PC-9 (cell line): ENCODE results near the gene RER1. TPM values are rescaled to one million over a fixed set of nuclear protein-coding genes. Genes with fewer than 3 reads are reported as not detected.
"Not testable (repeated sequence)": the region's sequence is repeated elsewhere in the genome, so short reads cannot be mapped to it uniquely, and the experiment has no call there.

Source experiments
- BruUV-seq: library from RNA; stranded (reverse); fragments of 400-500 nt; replicated peaks from 2 replicates; lab custom pipeline; 2021; lab: Mats Ljungman, UMichigan
- CTCF ChIA-PET: fragments of 300-600 bp; sonication (Branson Sonifier 250); formaldehyde crosslinking; loops from one replicate; lab custom pipeline; 2022; ENCODE audit warnings: antibody characterized with exemption; lab: Charles Lee
- POLR2A ChIA-PET: fragments of 300-600 bp; sonication (Branson Sonifier 250); formaldehyde crosslinking; loops from one replicate; lab custom pipeline; 2022; ENCODE audit warnings: antibody characterized with exemption; ENCODE audit not compliant: unreplicated experiment; lab: Charles Lee
- DNase-seq, 2 experiments: peaks; one replicate each; pipeline versions ENCODE4 v3.0.0 to v3.0.0-alpha.2; 2015 to 2022; ENCODE audit warnings: mixed read lengths in 1 of 2
- H2AFZ ChIP-seq: fragments of 200-600 bp; sonication (generic); 2 replicates; pipeline ENCODE4 v1.8.1; 2017; ENCODE audit warnings: antibody characterized with exemption
- H3F3A ChIP-seq: fragments of 200-600 bp; sonication (generic); 2 replicates; pipeline ENCODE4 v1.8.1; 2017; ENCODE audit warnings: antibody characterized with exemption, mild to moderate bottlenecking, low read depth; ENCODE audit not compliant: insufficient read depth
- H3K27ac ChIP-seq: fragments of 200-600 bp; sonication (generic); 2 replicates; pipeline ENCODE4 v1.6.1; 2016; ENCODE audit warnings: mixed run types
- H3K27me3 ChIP-seq: fragments of 200-600 bp; sonication (generic); 2 replicates; pipeline ENCODE4 v1.6.1; 2016; ENCODE audit warnings: low read depth, mixed run types; ENCODE audit not compliant: insufficient read depth
- H3K36me3 ChIP-seq: fragments of 200-600 bp; sonication (generic); 2 replicates; pipeline ENCODE4 v1.6.1; 2016; ENCODE audit warnings: low read depth, mixed run types
- H3K4me1 ChIP-seq: fragments of 200-600 bp; sonication (generic); replicated peaks from 2 replicates; pipeline ENCODE4 v1.6.1; 2016; ENCODE audit warnings: mixed run types; ENCODE audit not compliant: insufficient read depth
- H3K4me2 ChIP-seq: fragments of 200-600 bp; sonication (generic); 2 replicates; pipeline ENCODE4 v1.6.1; 2017; ENCODE audit warnings: mixed run types
- H3K4me3 ChIP-seq: fragments of 200-600 bp; sonication (generic); 2 replicates; pipeline ENCODE4 v1.6.1; 2016; ENCODE audit warnings: mixed run types
- H3K79me2 ChIP-seq: fragments of 200-600 bp; sonication (generic); 2 replicates; pipeline ENCODE4 v1.6.1; 2017; ENCODE audit warnings: low read depth, mixed run types
- H3K9me2 ChIP-seq: fragments of 200-600 bp; sonication (generic); 2 replicates; pipeline ENCODE4 v1.8.1; 2017; ENCODE audit warnings: mild to moderate bottlenecking; ENCODE audit not compliant: insufficient read depth
- H3K9me3 ChIP-seq: fragments of 200-600 bp; sonication (generic); 2 replicates; pipeline ENCODE4 v1.8.1; 2016; ENCODE audit warnings: low read depth; ENCODE audit not compliant: insufficient read depth
- H4K20me1 ChIP-seq: fragments of 200-600 bp; sonication (generic); 2 replicates; pipeline ENCODE4 v1.8.1; 2017; ENCODE audit not compliant: insufficient read depth
- EZH2 ChIP-seq: fragments of 200-600 bp; sonication (generic); IDR thresholded peaks from 2 replicates; pipeline ENCODE4 v1.8.0; 2017; ENCODE audit warnings: antibody characterized with exemption, low read depth
- intact Hi-C: fragments of 100-400 bp; cut with micrococcal nuclease; formaldehyde crosslinking; loops from one replicate; pipeline ENCODE4 v1.10.0; 2022; ENCODE audit not compliant: unreplicated experiment
- total RNA-seq: library from RNA; stranded (reverse); gene quantifications from 2 replicates; pipeline ENCODE4 v1.2.3, GENCODE V29; 2021
- TF ChIP-seq, protein P1 (sequence below): fragments of 200-600 bp; sonication (generic); conservative IDR thresholded peaks from 2 replicates; pipeline ENCODE4 v1.6.1; 2017; ENCODE audit warnings: mixed run types, antibody characterized with exemption, mild to moderate bottlenecking, moderate library complexity

The RER1 gene
- total RNA-seq, 1 experiment from 2014 or later, result 131 TPM

DNA sequence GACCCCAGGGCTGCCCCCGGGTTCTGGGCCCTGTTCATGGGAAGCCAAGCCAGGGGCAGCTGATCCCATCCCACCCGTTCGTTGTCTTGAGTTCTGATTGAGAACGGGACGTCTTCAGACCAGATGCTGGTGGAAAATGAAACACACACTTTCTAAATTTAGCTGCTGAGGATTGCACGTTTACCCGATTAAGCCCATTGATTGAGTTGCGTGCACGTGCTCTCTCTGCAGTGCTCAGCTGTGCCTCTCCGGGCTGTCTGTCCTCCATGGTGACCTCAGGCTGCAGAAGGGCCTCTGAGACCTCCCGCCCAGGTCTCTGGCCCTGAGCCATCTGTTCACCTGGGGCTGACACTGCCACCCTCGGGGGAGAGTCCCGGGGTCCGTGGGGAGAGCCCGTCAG lies 47.7 kb downstream of the RER1 start:
- Histone ChIP-seq H3K36me3 (no peaks in the 10 kb centered on the region), H4K20me1 (peaks cover 6% of the 10 kb centered on the region; the same call in 1 of the 2 replicates), H3K4me3 (no peak overlapping the region), H3F3A (no peaks in the 10 kb centered on the region), H3K27ac (no peak overlapping the region), H3K9me3 (no peaks in the 10 kb centered on the region), H2AFZ (no peak overlapping the region), H3K4me2 (no peak overlapping the region), H3K79me2 (no peaks in the 10 kb centered on the region), H3K4me1 (no peaks in the 10 kb centered on the region), H3K9me2 (no peaks in the 10 kb centered on the region), H3K27me3 (peaks cover 64% of the 10 kb centered on the region)
- DNase-seq, result no peak
- intact Hi-C loops, result no loop called here
- ChIA-PET CTCF (no interaction called here), POLR2A (no interaction called here)
- BruUV-seq, result no TSS peak
- TF ChIP-seq, protein P1, sequence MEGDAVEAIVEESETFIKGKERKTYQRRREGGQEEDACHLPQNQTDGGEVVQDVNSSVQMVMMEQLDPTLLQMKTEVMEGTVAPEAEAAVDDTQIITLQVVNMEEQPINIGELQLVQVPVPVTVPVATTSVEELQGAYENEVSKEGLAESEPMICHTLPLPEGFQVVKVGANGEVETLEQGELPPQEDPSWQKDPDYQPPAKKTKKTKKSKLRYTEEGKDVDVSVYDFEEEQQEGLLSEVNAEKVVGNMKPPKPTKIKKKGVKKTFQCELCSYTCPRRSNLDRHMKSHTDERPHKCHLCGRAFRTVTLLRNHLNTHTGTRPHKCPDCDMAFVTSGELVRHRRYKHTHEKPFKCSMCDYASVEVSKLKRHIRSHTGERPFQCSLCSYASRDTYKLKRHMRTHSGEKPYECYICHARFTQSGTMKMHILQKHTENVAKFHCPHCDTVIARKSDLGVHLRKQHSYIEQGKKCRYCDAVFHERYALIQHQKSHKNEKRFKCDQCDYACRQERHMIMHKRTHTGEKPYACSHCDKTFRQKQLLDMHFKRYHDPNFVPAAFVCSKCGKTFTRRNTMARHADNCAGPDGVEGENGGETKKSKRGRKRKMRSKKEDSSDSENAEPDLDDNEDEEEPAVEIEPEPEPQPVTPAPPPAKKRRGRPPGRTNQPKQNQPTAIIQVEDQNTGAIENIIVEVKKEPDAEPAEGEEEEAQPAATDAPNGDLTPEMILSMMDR, result no peak
- TF ChIP-seq EZH2, result no peak

DNA sequence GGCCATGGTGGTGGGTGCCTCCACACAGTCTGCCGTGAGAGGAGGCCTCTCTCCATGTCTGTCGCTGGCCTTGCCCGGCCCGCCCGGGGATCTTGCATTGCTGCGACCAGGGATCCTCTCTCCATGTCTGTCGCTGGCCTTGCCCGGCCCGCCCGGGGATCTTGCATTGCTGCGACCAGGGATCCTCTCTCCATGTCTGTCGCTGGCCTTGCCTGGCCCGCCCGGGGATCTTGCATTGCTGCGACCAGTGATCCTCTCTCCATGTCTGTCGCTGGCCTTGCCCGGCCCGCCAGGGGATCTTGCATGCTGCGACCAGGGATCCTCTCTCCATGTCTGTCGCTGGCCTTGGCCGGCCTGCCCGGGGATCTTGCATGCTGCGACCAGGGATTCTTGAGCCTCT lies 48.7 kb downstream of the RER1 start:
- peaks cover 54% of the 10 kb centered on the region for H3K27me3 ChIP-seq
- H3K9me2 ChIP-seq, DNase-seq, H3K4me2 ChIP-seq, H2AFZ ChIP-seq, H4K20me1 ChIP-seq, H3K36me3 ChIP-seq, H3K27ac ChIP-seq, CTCF ChIA-PET, H3K4me1 ChIP-seq, BruUV-seq, intact Hi-C loops, H3F3A ChIP-seq, POLR2A ChIA-PET, H3K79me2 ChIP-seq, H3K9me3 ChIP-seq, H3K4me3 ChIP-seq: not testable (repeated sequence)

DNA sequence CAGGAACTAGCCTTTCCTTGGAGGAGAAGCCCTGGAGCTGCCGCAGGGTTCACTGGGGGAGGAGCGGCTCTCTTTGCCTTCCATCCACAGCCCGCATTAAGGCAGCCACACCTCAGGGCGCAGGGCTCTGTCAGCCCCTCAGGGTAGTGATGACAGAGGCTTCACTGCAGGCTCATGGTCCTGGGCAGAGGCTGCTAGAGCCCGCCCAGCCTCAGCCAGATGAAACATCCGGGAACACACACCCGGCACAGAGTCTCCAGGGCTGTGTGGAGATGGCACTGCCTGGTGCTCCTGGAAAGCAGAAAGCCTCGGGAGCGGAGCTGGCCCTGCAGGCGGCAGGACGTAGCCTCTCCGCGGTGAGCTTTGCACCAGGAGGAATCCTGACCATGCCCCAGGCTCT lies 50.1 kb downstream of the RER1 start:
- no TSS peak for BruUV-seq
- ChIA-PET CTCF (no interaction called here), POLR2A (no interaction called here)
- no peak overlapping the region; the same call in 1 of the 2 replicates for H3K4me2 ChIP-seq
- TF ChIP-seq, protein P1, result no peak
- TF ChIP-seq EZH2, result no peak
- DNase-seq, result no peak
- H3K4me3 ChIP-seq, result no peak overlapping the region
- no peak overlapping the region for H2AFZ ChIP-seq
- H3K4me1 ChIP-seq, result no peaks in the 10 kb centered on the region
- no peaks in the 10 kb centered on the region for H3K36me3 ChIP-seq
- H3K27me3 ChIP-seq, result peaks cover 49% of the 10 kb centered on the region
- intact Hi-C loops, result no loop called here
- H3K79me2 ChIP-seq, result no peaks in the 10 kb centered on the region
- no peaks in the 10 kb centered on the region for H3F3A ChIP-seq
- H3K9me2 ChIP-seq, result no peaks in the 10 kb centered on the region
- H3K27ac ChIP-seq, result no peak overlapping the region
- no peaks in the 10 kb centered on the region for H3K9me3 ChIP-seq
- H4K20me1 ChIP-seq, result peaks cover 6% of the 10 kb centered on the region; the same call in 1 of the 2 replicates

DNA sequence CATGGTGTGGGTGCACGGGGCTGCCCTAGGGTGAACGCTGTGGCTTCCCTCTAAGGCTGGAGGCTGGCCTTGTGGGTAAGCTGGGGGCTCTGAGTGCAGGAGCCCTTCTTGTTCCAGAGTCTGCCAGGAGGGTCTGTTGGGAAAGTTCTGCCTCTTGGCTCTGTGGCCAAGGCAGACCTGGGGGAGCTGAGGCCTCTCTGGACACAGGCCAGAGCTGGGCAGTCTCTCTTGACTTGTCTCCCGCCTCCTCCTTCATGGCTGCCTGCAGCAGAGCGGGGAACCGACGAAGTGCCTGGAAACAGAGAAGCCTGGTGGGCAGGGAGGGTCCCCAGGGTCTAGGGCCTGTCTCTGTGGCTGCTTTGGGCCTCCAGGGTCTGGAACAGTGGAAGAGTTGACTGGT lies 51.0 kb downstream of the RER1 start:
- peaks cover 6% of the 10 kb centered on the region; the same call in 1 of the 2 replicates for H4K20me1 ChIP-seq
- no peaks in the 10 kb centered on the region for H3K4me1 ChIP-seq
- no peak overlapping the region for H3K4me3 ChIP-seq
- H3K36me3 ChIP-seq, result no peaks in the 10 kb centered on the region
- H3K27ac ChIP-seq, result no peak overlapping the region
- ChIA-PET CTCF (no interaction called here), POLR2A (no interaction called here)
- no peaks in the 10 kb centered on the region for H3K9me3 ChIP-seq
- peaks cover 41% of the 10 kb centered on the region for H3K27me3 ChIP-seq
- H2AFZ ChIP-seq, result no peak overlapping the region
- BruUV-seq, result no TSS peak
- no peak for DNase-seq
- no peaks in the 10 kb centered on the region for H3F3A ChIP-seq
- intact Hi-C loops, result no loop called here
- no peaks in the 10 kb centered on the region for H3K79me2 ChIP-seq
- H3K4me2 ChIP-seq, result no peak overlapping the region
- no peaks in the 10 kb centered on the region for H3K9me2 ChIP-seq
- TF ChIP-seq, protein P1, result no peak
- no peak for TF ChIP-seq EZH2
